ENCODE data around the gene MRAP2.

GRCh38 chr6:84001119-84001518 lies 32.5 kb upstream of the MRAP2 start:
- TF ChIP-seq CTCF (IDR thresholded peaks at IDR 0.05), result no peak
- TF ChIP-seq POLR2A (IDR thresholded peaks at IDR 0.05), result no peak
- TF ChIP-seq POLR2AphosphoS5 (IDR thresholded peaks at IDR 0.05; ENCODE audit: insufficient read depth in 1 of 2, low read depth in 1 of 2), result no peak
